K562 (cell line): ENCODE measurements around the gene RGL2. TPM values are rescaled to one million over a fixed set of nuclear protein-coding genes. Genes with fewer than 3 reads are reported as not detected.

ENCODE experiments used
- ATAC-seq: fragments of 200-7000 bp; cut with Tn5 transposase; 3 replicates; pipeline ENCODE4 v1.9.1; 2020; ENCODE audit warnings: moderate library complexity
- BruUV-seq: library from RNA; stranded (reverse); fragments of 400-500 nt; replicated peaks from 2 replicates; lab custom pipeline; 2021; lab: Mats Ljungman, UMichigan
- CTCF ChIA-PET: fragments of 300-600 bp; formaldehyde crosslinking; extraction: SDS; loops from one replicate; lab custom pipeline; 2021; ENCODE audit warnings: low intra/inter-chr PET ratio; lab: Yijun Ruan, JAX
- POLR2A ChIA-PET: fragments of 300-600, 350-650 bp; sonication (Branson Sonifier 250); formaldehyde crosslinking; extraction: SDS; loops from one replicate; lab custom pipeline; 2021; ENCODE audit warnings: antibody characterized with exemption, inconsistent platforms; lab: Yijun Ruan, JAX
- DNase-seq, 4 experiments: peaks; one replicate each; pipeline versions ENCODE4 v3.0.0 to v3.0.0-alpha.2; 2011 to 2018; ENCODE audit warnings: low spot score in 3 of 4, mixed read lengths in 3 of 4; ENCODE audit errors: extremely low read depth in 1 of 4
- FAIRE-seq: peaks from 2 replicates; lab custom pipeline; 2011; peaks lifted over from hg19 to GRCh38; lab: Jason Lieb, UNC
- H2AFZ ChIP-seq: 2 replicates; pipeline ENCODE4 v1.6.0; 2011; ENCODE audit warnings: low read depth, low read length, control low read depth, inconsistent platforms
- H3K27ac ChIP-seq: fragments of 200-600 bp; 3 replicates; pipeline ENCODE4 v1.8.0; 2011; ENCODE audit warnings: low read depth, mild to moderate bottlenecking, control low read depth, inconsistent platforms, low read length, moderate library complexity, mixed read lengths; ENCODE audit errors: extremely low read depth
- H3K27me3 ChIP-seq, 2 experiments: fragments of 300-600 bp in 1 of 2; 2 replicates in 1 of 2; 3 replicates in 1 of 2; pipeline versions ENCODE4 v1.6.0 to v1.8.0; 2011; ENCODE audit warnings: inconsistent platforms in 2 of 2, low read length in 2 of 2, mild to moderate bottlenecking in 1 of 2, mixed read lengths in 1 of 2, moderate library complexity in 1 of 2; ENCODE audit not compliant: control insufficient read depth in 2 of 2, insufficient read depth in 2 of 2
- H3K36me3 ChIP-seq: fragments of 300-600 bp; 3 replicates; pipeline ENCODE4 v1.8.0; 2011; ENCODE audit warnings: mild to moderate bottlenecking, low read length, inconsistent platforms; ENCODE audit not compliant: control insufficient read depth, insufficient read depth
- H3K4me1 ChIP-seq, 2 experiments: fragments of 200-600 bp in 1 of 2; replicated peaks in 1 of 2; 2 replicates in 1 of 2; 3 replicates in 1 of 2; pipeline versions ENCODE4 v1.5.1 to v1.8.0; 2011; ENCODE audit warnings: inconsistent platforms in 2 of 2, low read length in 2 of 2, mild to moderate bottlenecking in 1 of 2, mixed read lengths in 1 of 2, moderate library complexity in 1 of 2; ENCODE audit not compliant: control insufficient read depth in 2 of 2, insufficient read depth in 2 of 2
- H3K4me2 ChIP-seq: 2 replicates; pipeline ENCODE4 v1.6.1; 2011; ENCODE audit warnings: low read length, control low read depth, inconsistent platforms, mixed read lengths; ENCODE audit not compliant: insufficient read depth
- H3K4me3 ChIP-seq: fragments of 200-600 bp; sonication (generic), shearing (Covaris generic); 2 replicates; pipeline ENCODE4 v1.5.1; 2016; ENCODE audit warnings: control low read depth, inconsistent platforms
- H3K79me2 ChIP-seq: fragments of 200-600 bp; 3 replicates; pipeline ENCODE4 v1.8.0; 2011; ENCODE audit warnings: low read length, inconsistent platforms; ENCODE audit not compliant: control insufficient read depth, insufficient read depth
- H3K9ac ChIP-seq, 2 experiments: 2 replicates each; pipeline versions ENCODE4 v1.6.0 to v1.6.1; 2011; ENCODE audit warnings: low read depth in 2 of 2, low read length in 2 of 2, control low read depth in 1 of 2, inconsistent platforms in 1 of 2, mild to moderate bottlenecking in 1 of 2, mixed read lengths in 1 of 2; ENCODE audit not compliant: insufficient read depth in 1 of 2
- H3K9me1 ChIP-seq: one replicate; pipeline ENCODE4 v1.6.0; 2011; ENCODE audit warnings: inconsistent platforms, mild to moderate bottlenecking, low read length, moderate library complexity; ENCODE audit not compliant: control insufficient read depth, insufficient read depth
- H3K9me3 ChIP-seq: replicated peaks from 2 replicates; pipeline ENCODE4 v1.5.1; 2011; ENCODE audit warnings: low read depth, low read length, inconsistent platforms; ENCODE audit not compliant: control insufficient read depth, insufficient read depth
- H4K20me1 ChIP-seq: replicated peaks from 2 replicates; pipeline ENCODE4 v1.6.1; 2011; ENCODE audit warnings: low read length, inconsistent platforms, mixed read lengths; ENCODE audit not compliant: control insufficient read depth, insufficient read depth
- CCNT2 ChIP-seq: IDR thresholded peaks from 2 replicates; pipeline ENCODE4 v1.6.1; 2011; ENCODE audit warnings: borderline replicate concordance, low read depth, mild to moderate bottlenecking, moderate library complexity, mixed read lengths, low read length; ENCODE audit not compliant: insufficient read length; ENCODE audit errors: extremely low read depth
- HNRNPUL1 ChIP-seq: fragments of 200-400 bp; formaldehyde crosslinking; IDR thresholded peaks from 2 replicates; pipeline ENCODE4 v1.6.1; 2017; ENCODE audit warnings: low read length
- KDM1A ChIP-seq, 2 experiments: fragments of 450-650 bp; IDR thresholded peaks; 2 replicates each; pipeline ENCODE4 v1.6.1; 2016; ENCODE audit warnings: mild to moderate bottlenecking in 2 of 2
- NUFIP1 ChIP-seq: fragments of 450-650 bp; IDR thresholded peaks from 2 replicates; pipeline ENCODE4 v1.6.1; 2018; ENCODE audit not compliant: partially characterized antibody
- RBM25 ChIP-seq: fragments of 200-400 bp; formaldehyde crosslinking; IDR thresholded peaks from 2 replicates; pipeline ENCODE4 v1.6.1; 2018; ENCODE audit warnings: low read length, low read depth, moderate library complexity; ENCODE audit not compliant: severe bottlenecking
- SP2 ChIP-seq: IDR thresholded peaks from 2 replicates; pipeline ENCODE4 v1.6.1; 2011; ENCODE audit warnings: mild to moderate bottlenecking, low read depth, low read length, moderate library complexity; ENCODE audit not compliant: poor library complexity, severe bottlenecking; ENCODE audit errors: extremely low read depth
- TARDBP ChIP-seq: fragments of 450-650 bp; IDR thresholded peaks from 2 replicates; pipeline ENCODE4 v1.6.1; 2016
- TCFL5 ChIP-seq: fragments of 250-450 bp; sonication (Bioruptor Pico); conservative IDR thresholded peaks from 2 replicates; pipeline ENCODE4 v1.6.1; 2021; ENCODE audit warnings: mild to moderate bottlenecking, moderate library complexity, matching md5 sums
- ZKSCAN8 ChIP-seq: fragments of 200-800 bp; sonication (Bioruptor generic); IDR thresholded peaks from 2 replicates; pipeline ENCODE4 v1.6.1; 2016; ENCODE audit warnings: missing genetic modification characterization, missing compliant biosample characterization
- ZNF146 ChIP-seq: IDR thresholded peaks from one replicate; pipeline ENCODE4 v1.6.1; 2018; ENCODE audit warnings: missing compliant biosample characterization; ENCODE audit not compliant: unreplicated experiment
- WGBS: fragments of 100-300 bp; shearing (Covaris generic); methylation state at CpG from one replicate; pipeline ENCODE4 v1.1.6; 2016; ENCODE audit warnings: low coverage, mixed read lengths; ENCODE audit not compliant: insufficient coverage; ENCODE audit errors: missing lambda C conversion rate; 5-methylcytosine and 5-hydroxymethylcytosine counted together
- in situ Hi-C: fragments of 300-500 bp; cut with MboI; formaldehyde crosslinking; loops from 4 replicates; pipeline ENCODE4 v1.15.0; 2018; ENCODE audit warnings: inconsistent platforms, mixed read lengths
- intact Hi-C: fragments of 100-400 bp; cut with micrococcal nuclease; formaldehyde crosslinking; loops from 2 replicates; pipeline ENCODE4 v1.14.2; 2022
- polyA plus RNA-seq, 8 experiments: library from polyadenylated mRNA; depleted of rRNA in 4 of 8; stranded (reverse) in 5 of 8; unstranded in 3 of 8; fragments of >200 nt; fragmentation: Nextera tagmentation in 2 of 8; fragmentation: Illumina TruSeq in 1 of 8; extraction: Ambion mirVana in 2 of 8; extraction: Trizol in 1 of 8; gene quantifications; 2 replicates each; pipeline versions ENCODE4 v1.2.1 to v1.2.3, GENCODE V29; 2011 to 2014; ENCODE audit warnings: inconsistent platforms in 1 of 8, missing spikeins in 1 of 8
- total RNA-seq, 7 experiments: library from RNA; depleted of rRNA in 6 of 7; stranded (reverse); fragments of >200 nt in 6 of 7; fragmentation: Illumina TruSeq in 2 of 7; extraction: Trizol in 2 of 7; gene quantifications; 2 replicates each; pipeline versions ENCODE4 v1.2.1 to v1.2.3, GENCODE V29; 2011 to 2021; ENCODE audit warnings: low replicate concordance in 1 of 7
- TF ChIP-seq, protein P1 (sequence below): sonication (generic); formaldehyde crosslinking; IDR thresholded peaks from 2 replicates; pipeline ENCODE4 v1.8.1; 2023; ENCODE audit warnings: mild to moderate bottlenecking, missing genetic modification reagents, moderate library complexity
- TF ChIP-seq, protein P2 (sequence below): fragments of 450-650 bp; IDR thresholded peaks from 2 replicates; pipeline ENCODE4 v1.6.1; 2018; ENCODE audit not compliant: partially characterized antibody
- TF ChIP-seq, protein P3 (sequence below): sonication (generic); IDR thresholded peaks from 2 replicates; pipeline ENCODE4 v1.6.1; 2016

Gene RGL2
- total and polyA plus RNA-seq, 9 of the 15 experiments (the other 6 are each of a cell fraction or from before 2014, with no cell fraction given): 1.8 to 57.1 (median 19.5) TPM

DNA sequence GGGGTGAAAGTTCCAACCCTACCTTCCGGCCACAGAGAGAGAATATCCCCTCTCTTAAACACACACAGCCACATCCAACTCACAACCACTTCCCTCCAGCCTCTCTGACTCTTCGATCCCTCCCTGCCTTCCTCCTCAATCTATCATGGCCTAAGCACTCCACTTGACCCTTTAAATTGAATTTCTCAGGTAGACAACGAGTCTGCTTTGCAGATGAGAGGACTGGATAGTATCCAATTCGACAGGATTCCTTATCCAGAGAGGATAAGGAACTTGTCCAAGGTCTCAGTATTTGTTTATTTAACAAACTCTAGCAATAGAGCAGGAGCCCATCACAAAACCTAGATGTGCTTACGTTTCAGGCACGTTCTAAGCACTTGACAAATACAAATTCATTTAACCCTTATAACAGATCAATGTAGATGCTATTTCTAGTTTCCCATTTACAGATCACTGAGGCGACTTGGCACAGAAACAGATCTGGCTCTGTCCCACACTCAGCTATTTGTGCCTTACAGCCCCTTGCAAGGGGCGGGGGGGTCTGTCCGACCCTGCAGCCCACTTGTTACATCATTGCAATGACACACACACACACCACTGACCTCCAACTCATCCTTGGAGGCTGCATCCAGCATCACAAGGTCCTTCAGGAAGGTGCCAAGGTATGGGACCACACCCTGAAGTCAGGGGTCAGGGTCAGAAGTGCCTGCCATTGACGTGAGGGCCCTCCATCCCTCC is 4.5 kb downstream of the RGL2 start:
- no peaks in the 10 kb centered on the region for H4K20me1 ChIP-seq
- WGBS: 67% methylated on average over 10 of the region's 10 CpGs
- no peaks in the 10 kb centered on the region for H3K9me3 ChIP-seq
- no peak for FAIRE-seq
- intact Hi-C loops: no loop called here
- peaks cover 66% of the 10 kb centered on the region for H3K36me3 ChIP-seq
- no peak overlapping the region for H2AFZ ChIP-seq
- no TSS peak for BruUV-seq
- no peak overlapping the region for H3K4me3 ChIP-seq
- no peak overlapping the region for H3K27ac ChIP-seq
- ATAC-seq: no peak
- H3K4me1 ChIP-seq: peaks cover 18 to 37% of the 10 kb centered on the region in 2 experiments
- DNase-seq: no peak
- in situ Hi-C loops: no loop called here
- peaks cover 6% of the 10 kb centered on the region for H3K9me1 ChIP-seq
- 0 out of 4 replicates have a peak overlapping the region, but pooled peaks of 1 of the 2 experiments have one; percentile 8 for H3K9ac ChIP-seq
- ChIA-PET POLR2A (no interaction called here), CTCF (no interaction called here)
- peaks cover 41% of the 10 kb centered on the region for H3K79me2 ChIP-seq
- H3K27me3 ChIP-seq: no peaks in the 10 kb centered on the region
- H3K4me2 ChIP-seq: no peak overlapping the region
- TF ChIP-seq, protein P1, sequence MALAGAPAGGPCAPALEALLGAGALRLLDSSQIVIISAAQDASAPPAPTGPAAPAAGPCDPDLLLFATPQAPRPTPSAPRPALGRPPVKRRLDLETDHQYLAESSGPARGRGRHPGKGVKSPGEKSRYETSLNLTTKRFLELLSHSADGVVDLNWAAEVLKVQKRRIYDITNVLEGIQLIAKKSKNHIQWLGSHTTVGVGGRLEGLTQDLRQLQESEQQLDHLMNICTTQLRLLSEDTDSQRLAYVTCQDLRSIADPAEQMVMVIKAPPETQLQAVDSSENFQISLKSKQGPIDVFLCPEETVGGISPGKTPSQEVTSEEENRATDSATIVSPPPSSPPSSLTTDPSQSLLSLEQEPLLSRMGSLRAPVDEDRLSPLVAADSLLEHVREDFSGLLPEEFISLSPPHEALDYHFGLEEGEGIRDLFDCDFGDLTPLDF (CRISPR knock-in tag): no peak
- no peak for TF ChIP-seq TARDBP
- TF ChIP-seq ZKSCAN8 (CRISPR knock-in tag): no peak
- no peak for TF ChIP-seq SP2
- no peak for TF ChIP-seq KDM1A (IDR thresholded peaks at IDR 0.05)
- no peak for TF ChIP-seq TCFL5
- TF ChIP-seq, protein P2, sequence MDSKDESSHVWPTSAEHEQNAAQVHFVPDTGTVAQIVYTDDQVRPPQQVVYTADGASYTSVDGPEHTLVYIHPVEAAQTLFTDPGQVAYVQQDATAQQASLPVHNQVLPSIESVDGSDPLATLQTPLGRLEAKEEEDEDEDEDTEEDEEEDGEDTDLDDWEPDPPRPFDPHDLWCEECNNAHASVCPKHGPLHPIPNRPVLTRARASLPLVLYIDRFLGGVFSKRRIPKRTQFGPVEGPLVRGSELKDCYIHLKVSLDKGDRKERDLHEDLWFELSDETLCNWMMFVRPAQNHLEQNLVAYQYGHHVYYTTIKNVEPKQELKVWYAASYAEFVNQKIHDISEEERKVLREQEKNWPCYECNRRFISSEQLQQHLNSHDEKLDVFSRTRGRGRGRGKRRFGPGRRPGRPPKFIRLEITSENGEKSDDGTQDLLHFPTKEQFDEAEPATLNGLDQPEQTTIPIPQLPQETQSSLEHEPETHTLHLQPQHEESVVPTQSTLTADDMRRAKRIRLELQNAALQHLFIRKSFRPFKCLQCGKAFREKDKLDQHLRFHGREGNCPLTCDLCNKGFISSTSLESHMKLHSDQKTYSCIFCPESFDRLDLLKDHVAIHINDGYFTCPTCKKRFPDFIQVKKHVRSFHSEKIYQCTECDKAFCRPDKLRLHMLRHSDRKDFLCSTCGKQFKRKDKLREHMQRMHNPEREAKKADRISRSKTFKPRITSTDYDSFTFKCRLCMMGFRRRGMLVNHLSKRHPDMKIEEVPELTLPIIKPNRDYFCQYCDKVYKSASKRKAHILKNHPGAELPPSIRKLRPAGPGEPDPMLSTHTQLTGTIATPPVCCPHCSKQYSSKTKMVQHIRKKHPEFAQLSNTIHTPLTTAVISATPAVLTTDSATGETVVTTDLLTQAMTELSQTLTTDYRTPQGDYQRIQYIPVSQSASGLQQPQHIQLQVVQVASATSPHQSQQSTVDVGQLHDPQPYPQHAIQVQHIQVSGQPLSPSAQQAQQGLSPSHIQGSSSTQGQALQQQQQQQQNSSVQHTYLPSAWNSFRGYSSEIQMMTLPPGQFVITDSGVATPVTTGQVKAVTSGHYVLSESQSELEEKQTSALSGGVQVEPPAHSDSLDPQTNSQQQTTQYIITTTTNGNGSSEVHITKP: no peak
- TF ChIP-seq, protein P3, sequence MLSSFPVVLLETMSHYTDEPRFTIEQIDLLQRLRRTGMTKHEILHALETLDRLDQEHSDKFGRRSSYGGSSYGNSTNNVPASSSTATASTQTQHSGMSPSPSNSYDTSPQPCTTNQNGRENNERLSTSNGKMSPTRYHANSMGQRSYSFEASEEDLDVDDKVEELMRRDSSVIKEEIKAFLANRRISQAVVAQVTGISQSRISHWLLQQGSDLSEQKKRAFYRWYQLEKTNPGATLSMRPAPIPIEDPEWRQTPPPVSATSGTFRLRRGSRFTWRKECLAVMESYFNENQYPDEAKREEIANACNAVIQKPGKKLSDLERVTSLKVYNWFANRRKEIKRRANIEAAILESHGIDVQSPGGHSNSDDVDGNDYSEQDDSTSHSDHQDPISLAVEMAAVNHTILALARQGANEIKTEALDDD: no peak
- TF ChIP-seq HNRNPUL1: no peak
- TF ChIP-seq CCNT2: no peak
- TF ChIP-seq ZNF146 (CRISPR knock-in tag): no peak
- no peak for TF ChIP-seq RBM25
- TF ChIP-seq NUFIP1: no peak
